GM21390 (cell line): ENCODE data around the gene PDE6C.
"Not testable (repeated sequence)": the region's sequence is repeated elsewhere in the genome, so short reads cannot be mapped to it uniquely, and the experiment has no call there.

Source experiments
- ATAC-seq: cut with Tn5 transposase; IDR thresholded peaks from one replicate; pipeline ENCODE4 v1.9.1; 2021; ENCODE audit not compliant: unreplicated experiment

Gene PDE6C

GRCh38 chr10:93629647-93630305, 17.4 kb downstream of the PDE6C start:
- no peak for ATAC-seq

- ATAC-seq: no peak
Measured at GRCh38 chr10:93630625-93631557, 18.6 kb downstream of the PDE6C start.

GRCh38 chr10:93639791-93640190, 27.5 kb downstream of the PDE6C start:
- no peak for ATAC-seq

GRCh38 chr10:93652857-93653256, 40.5 kb downstream of the PDE6C start:
- no peak for ATAC-seq

GRCh38 chr10:93654201-93654600, 41.9 kb downstream of the PDE6C start:
- ATAC-seq: no peak

- ATAC-seq: no peak
Measured at GRCh38 chr10:93656155-93656554, 43.8 kb downstream of the PDE6C start.

- ATAC-seq: no peak
Measured at GRCh38 chr10:93657757-93658156, 45.4 kb downstream of the PDE6C start.

GRCh38 chr10:93666030-93666429, 53.7 kb downstream of the PDE6C start:
- no peak for ATAC-seq

- ATAC-seq: no peak
Measured at GRCh38 chr10:93667795-93668194, 55.5 kb downstream of the PDE6C start.

- ATAC-seq: no peak
Measured at GRCh38 chr10:93670372-93670771, 58.0 kb downstream of the PDE6C start.

- ATAC-seq: no peak
Measured at GRCh38 chr10:93671042-93671441, 58.7 kb downstream of the PDE6C start.

- ATAC-seq: no peak
Measured at GRCh38 chr10:93672022-93672678, 59.8 kb downstream of the PDE6C start.

- ATAC-seq: no peak
Measured at GRCh38 chr10:93672890-93673289, 60.6 kb downstream of the PDE6C start.

- no peak for ATAC-seq
Measured at GRCh38 chr10:93673791-93674190, 61.5 kb downstream of the PDE6C start.

GRCh38 chr10:93678386-93678785, 66.0 kb downstream of the PDE6C start:
- ATAC-seq: no peak

- ATAC-seq: no peak
Measured at GRCh38 chr10:93678805-93679587, 66.7 kb downstream of the PDE6C start.

- no peak for ATAC-seq
Measured at GRCh38 chr10:93680412-93681047, 68.2 kb downstream of the PDE6C start.

GRCh38 chr10:93687737-93688136, 75.4 kb downstream of the PDE6C start:
- no peak for ATAC-seq

- no peak for ATAC-seq
Measured at GRCh38 chr10:93695740-93696139, 83.4 kb downstream of the PDE6C start.

- ATAC-seq: not testable (repeated sequence)
Measured at GRCh38 chr10:93696582-93696981, 84.2 kb downstream of the PDE6C start.
